OCI-LY7 (cell line): ENCODE measurements around the gene RHEBL1. TPM values are rescaled to one million over a fixed set of nuclear protein-coding genes. Genes with fewer than 3 reads are reported as not detected.

Experiments
- BruUV-seq: library from RNA; stranded (reverse); fragments of 400-500 nt; replicated peaks from 2 replicates; lab custom pipeline; 2021; lab: Mats Ljungman, UMichigan
- CTCF ChIA-PET: fragments of 300-600 bp; sonication (Branson Sonifier 250); formaldehyde crosslinking; loops from one replicate; lab custom pipeline; 2022; ENCODE audit warnings: antibody characterized with exemption; ENCODE audit not compliant: unreplicated experiment; lab: Charles Lee
- POLR2A ChIA-PET: fragments of 300-600 bp; sonication (Branson Sonifier 250); formaldehyde crosslinking; loops from one replicate; lab custom pipeline; 2022; ENCODE audit warnings: antibody characterized with exemption; lab: Charles Lee
- DNase-seq: peaks from one replicate; pipeline ENCODE4 v3.0.0-alpha.2; 2015; ENCODE audit warnings: low spot score
- H2AFZ ChIP-seq: fragments of 200-600 bp; sonication (generic), shearing (Covaris generic); 2 replicates; pipeline ENCODE4 v1.6.1; 2014; ENCODE audit warnings: mild to moderate bottlenecking, antibody characterized with exemption, low read length, moderate library complexity
- H3K27ac ChIP-seq: fragments of 200-600 bp; sonication (generic); 2 replicates; pipeline ENCODE4 v1.5.1; 2014; ENCODE audit warnings: mixed run types, low read depth, mild to moderate bottlenecking, moderate library complexity, low read length, inconsistent platforms; ENCODE audit not compliant: poor library complexity, severe bottlenecking
- H3K36me3 ChIP-seq: fragments of 200-600 bp; sonication (generic); 2 replicates; pipeline ENCODE4 v1.6.1; 2014; ENCODE audit warnings: mild to moderate bottlenecking, antibody characterized with exemption, low read length, moderate library complexity, mixed read lengths; ENCODE audit not compliant: insufficient read depth
- H3K4me1 ChIP-seq: fragments of 200-600 bp; sonication (generic); 2 replicates; pipeline ENCODE4 v1.5.1; 2014; ENCODE audit warnings: mild to moderate bottlenecking, low read length; ENCODE audit not compliant: insufficient read depth, poor library complexity, severe bottlenecking
- H3K4me2 ChIP-seq: fragments of 200-600 bp; sonication (generic); 2 replicates; pipeline ENCODE4 v1.6.1; 2014; ENCODE audit warnings: mild to moderate bottlenecking, low read length
- H3K4me3 ChIP-seq: fragments of 200-600 bp; sonication (generic); 2 replicates; pipeline ENCODE4 v1.5.1; 2014; ENCODE audit warnings: mild to moderate bottlenecking, low read depth, low read length; ENCODE audit not compliant: poor library complexity, severe bottlenecking
- H3K79me2 ChIP-seq: fragments of 200-600 bp; sonication (generic); 2 replicates; pipeline ENCODE4 v1.6.1; 2016; ENCODE audit warnings: low read depth, mild to moderate bottlenecking, low read length, moderate library complexity, mixed read lengths; ENCODE audit not compliant: insufficient read depth
- H3K9me2 ChIP-seq: fragments of 200-600 bp; sonication (generic); 2 replicates; pipeline ENCODE4 v1.6.1; 2016; ENCODE audit warnings: mild to moderate bottlenecking, low read length, mixed read lengths; ENCODE audit not compliant: insufficient read depth
- H3K9me3 ChIP-seq: fragments of 200-600 bp; sonication (generic); 2 replicates; pipeline ENCODE4 v1.6.1; 2014; ENCODE audit warnings: mild to moderate bottlenecking, mixed run types, low read length, mixed read lengths
- H4K20me1 ChIP-seq: fragments of 200-600 bp; sonication (generic); 2 replicates; pipeline ENCODE4 v1.6.1; 2014; ENCODE audit warnings: mild to moderate bottlenecking, antibody characterized with exemption, low read length, moderate library complexity, mixed read lengths; ENCODE audit not compliant: insufficient read depth
- CTCF ChIP-seq: fragments of 200-600 bp; sonication (generic); conservative IDR thresholded peaks from 2 replicates; pipeline ENCODE4 v1.5.1; 2014; ENCODE audit warnings: mild to moderate bottlenecking, antibody characterized with exemption, low read length, moderate library complexity, mixed read lengths
- EZH2phosphoT487 ChIP-seq: fragments of 200-600 bp; sonication (generic); IDR thresholded peaks from 2 replicates; pipeline ENCODE4 v1.6.1; 2018; ENCODE audit warnings: low read depth, borderline replicate concordance, mild to moderate bottlenecking, mixed run types, antibody characterized with exemption, low read length, moderate library complexity, mixed read lengths
- intact Hi-C: fragments of 100-400 bp; cut with micrococcal nuclease; formaldehyde crosslinking; loops from one replicate; pipeline ENCODE4 v1.10.0; 2022; ENCODE audit not compliant: unreplicated experiment
- total RNA-seq, 2 experiments: library from RNA; depleted of rRNA in 1 of 2; stranded (reverse); fragments of >200 nt in 1 of 2; shearing (Covaris generic) in 1 of 2; gene quantifications; 2 replicates each; pipeline ENCODE4 v1.2.3, GENCODE V29; 2014 to 2022

The RHEBL1 gene
- total RNA-seq, 2 experiments from 2014 or later: 3.4 to 3.7 TPM

GRCh38 chr12:49021292-49021915 is 48.4 kb downstream of the RHEBL1 start:
- Histone ChIP-seq H3K4me1 (peaks cover 24% of the 10 kb centered on the region), H3K9me3 (no peaks in the 10 kb centered on the region), H3K4me3 (no peak overlapping the region), H3K79me2 (peaks cover 6% of the 10 kb centered on the region; the same call in 1 of the 2 replicates), H3K4me2 (no peak overlapping the region), H2AFZ (no peak overlapping the region), H3K36me3 (peaks cover 61% of the 10 kb centered on the region), H3K9me2 (no peaks in the 10 kb centered on the region), H3K27ac (no peak overlapping the region), H4K20me1 (no peaks in the 10 kb centered on the region)
- CTCF ChIA-PET: interaction anchor here (0.5 kb wide), 1 partner anchor 64 kb away, joined by 15 read pairs; the partner anchor contains the start of gene ARF3
- POLR2A ChIA-PET: interaction anchor here (1.2 kb wide), 1 partner anchor 18 kb away, joined by 7 read pairs; no protein-coding TSS in a partner anchor
- TF ChIP-seq EZH2phosphoT487 (no peak), CTCF (no peak)
- TSS peak; percentile 59 for BruUV-seq
- no peak for DNase-seq
- intact Hi-C loops: no loop called here

- intact Hi-C loops: no loop called here
- POLR2A ChIA-PET: interaction anchor here (0.6 to 1.6 kb wide), 5 partner anchors 9 to 1064 kb away, joined by 3 to 7 read pairs (median 4); partner anchors contain the start of gene SMARCD1
These were observed 49.3 kb downstream of the RHEBL1 start for GRCh38 chr12:49020441-49020840.

More at GRCh38 chr12:49020441-49020840, 49.3 kb downstream of the RHEBL1 start:
- peaks cover 24% of the 10 kb centered on the region for H3K4me1 ChIP-seq
- CTCF ChIA-PET: interaction anchor here (0.5 to 1.1 kb wide), 7 partner anchors 11 to 347 kb away, joined by 3 to 16 read pairs (median 4); no protein-coding TSS in a partner anchor
- H2AFZ ChIP-seq: no peak overlapping the region
- H3K79me2 ChIP-seq: peaks cover 6% of the 10 kb centered on the region; the same call in 1 of the 2 replicates
- no peaks in the 10 kb centered on the region for H3K9me2 ChIP-seq
- TF ChIP-seq CTCF (no peak), EZH2phosphoT487 (no peak)
- no TSS peak for BruUV-seq
- H3K4me3 ChIP-seq: no peak overlapping the region
- H3K27ac ChIP-seq: no peak overlapping the region
- no peaks in the 10 kb centered on the region for H4K20me1 ChIP-seq
- H3K4me2 ChIP-seq: no peak overlapping the region
- no peak for DNase-seq
- H3K9me3 ChIP-seq: no peaks in the 10 kb centered on the region
- peaks cover 53% of the 10 kb centered on the region for H3K36me3 ChIP-seq
